HG02884 (cell line): Measurements from ENCODE around the gene OR56A5.
A peak's percentile ranks its signal among the peaks of the same experiment; 100 is the strongest.

ENCODE experiments used
- ATAC-seq: cut with Tn5 transposase; IDR thresholded peaks from one replicate; pipeline ENCODE4 v1.9.1; 2021; ENCODE audit warnings: mild to moderate bottlenecking, moderate library complexity; ENCODE audit not compliant: unreplicated experiment

Gene OR56A5

GRCh38 chr11:5933116-5933515 lies 35.2 kb downstream of the OR56A5 start:
- no peak for ATAC-seq

GRCh38 chr11:5932671-5933070 lies 35.6 kb downstream of the OR56A5 start:
- ATAC-seq, result no peak

GRCh38 chr11:5931061-5931460 lies 37.2 kb downstream of the OR56A5 start:
- no peak for ATAC-seq

GRCh38 chr11:5930614-5931013 lies 37.7 kb downstream of the OR56A5 start:
- no peak for ATAC-seq

GRCh38 chr11:5929571-5930368 lies 38.5 kb downstream of the OR56A5 start:
- no peak for ATAC-seq

GRCh38 chr11:5928811-5929210 lies 39.5 kb downstream of the OR56A5 start:
- no peak for ATAC-seq

GRCh38 chr11:5928271-5928670 lies 40.0 kb downstream of the OR56A5 start:
- ATAC-seq, result no peak

- no peak for ATAC-seq
Observed at GRCh38 chr11:5923794-5924193, 44.5 kb downstream of the OR56A5 start.

GRCh38 chr11:5923427-5923776 lies 44.9 kb downstream of the OR56A5 start:
- peak; percentile 39 for ATAC-seq

- ATAC-seq, result peak; percentile 92
Observed at GRCh38 chr11:5922749-5923426, 45.4 kb downstream of the OR56A5 start.
